Subcutaneous adipose tissue (tissue), 4 donors: ENCODE results near the gene DEPDC4. TPM values are rescaled to one million over a fixed set of nuclear protein-coding genes. Genes with fewer than 3 reads are reported as not detected.

Experiments
- CTCF ChIP-seq: fragments of 450-650 bp; IDR thresholded peaks from one replicate; pipeline ENCODE4 v1.5.1; 2016; ENCODE audit warnings: low read depth, mild to moderate bottlenecking, control low read depth, antibody characterized with exemption, moderate library complexity
- total RNA-seq, 4 donors: library from RNA; depleted of rRNA; stranded (reverse); fragments of >200 nt; gene quantifications; one replicate each; pipeline ENCODE4 v1.1.0, GENCODE V29; 2016

DEPDC4 gene
- total RNA-seq, 4 donors from 2014 or later, result 2.0 to 2.4 TPM; not detected in 2

GRCh38 chr12:100266585-100266834, 369 bp downstream of the DEPDC4 start:
- TF ChIP-seq CTCF, result no peak

- no peak for TF ChIP-seq CTCF
These were observed 921 bp downstream of the DEPDC4 start for GRCh38 chr12:100265732-100266584.

- no peak for TF ChIP-seq CTCF
These were observed 3.7 kb downstream of the DEPDC4 start for GRCh38 chr12:100263131-100263530.

GRCh38 chr12:100258127-100258526, 8.8 kb downstream of the DEPDC4 start:
- TF ChIP-seq CTCF, result no peak

- no peak for TF ChIP-seq CTCF
These were observed 12.0 kb downstream of the DEPDC4 start for GRCh38 chr12:100254876-100255275.

GRCh38 chr12:100253437-100253836, 13.4 kb downstream of the DEPDC4 start:
- TF ChIP-seq CTCF, result no peak

- TF ChIP-seq CTCF, result no peak
These were observed 15.0 kb downstream of the DEPDC4 start for GRCh38 chr12:100251917-100252316.
